Measurements from ENCODE around the gene SUN5. TPM values are rescaled to one million over a fixed set of nuclear protein-coding genes. Genes with fewer than 3 reads are reported as not detected.

SUN5 gene
- total RNA-seq, 1 experiment from 2014 or later, result not detected

GRCh38 chr20:33042983-33043730 is 38.9 kb upstream of the SUN5 start:
- H3K36me3 ChIP-seq (ENCODE audit: low read depth), result no peaks in the 10 kb centered on the region
- intact Hi-C loops (cut with micrococcal nuclease; ENCODE audit: unreplicated experiment), result no loop called here
- H3F3A ChIP-seq (ENCODE audit: insufficient read depth, low read depth), result no peaks in the 10 kb centered on the region
- H3K9me3 ChIP-seq (ENCODE audit: insufficient read depth, low read depth), result peaks cover 9% of the 10 kb centered on the region; the same call in 1 of the 2 replicates
- no peak overlapping the region for H3K4me3 ChIP-seq
- no peaks in the 10 kb centered on the region for H3K9me2 ChIP-seq (ENCODE audit: insufficient read depth)
- CTCF ChIA-PET, result no interaction called here
- no peaks in the 10 kb centered on the region for H3K79me2 ChIP-seq (ENCODE audit: low read depth)
- BruUV-seq (replicated peaks), result no TSS peak
- no peaks in the 10 kb centered on the region for H3K4me1 ChIP-seq (replicated peaks; ENCODE audit: insufficient read depth)
- no peak overlapping the region for H3K4me2 ChIP-seq
- DNase-seq, result no peak
- H4K20me1 ChIP-seq (ENCODE audit: insufficient read depth), result no peaks in the 10 kb centered on the region
- H3K27me3 ChIP-seq (ENCODE audit: insufficient read depth, low read depth), result peaks cover 79% of the 10 kb centered on the region
- no peak overlapping the region for H2AFZ ChIP-seq
- no peak for TF ChIP-seq CTCF (conservative IDR thresholded peaks at IDR 0.05)
- TF ChIP-seq EZH2 (IDR thresholded peaks at IDR 0.05; ENCODE audit: low read depth), result no peak
- H3K27ac ChIP-seq, result no peak overlapping the region
- POLR2A ChIA-PET (ENCODE audit: unreplicated experiment), result no interaction called here

GRCh38 chr20:33042430-33042829 is 38.2 kb upstream of the SUN5 start:
- DNase-seq, result no peak
- H3K4me2 ChIP-seq, result no peak overlapping the region
- no TSS peak for BruUV-seq (replicated peaks)
- no peaks in the 10 kb centered on the region for H4K20me1 ChIP-seq (ENCODE audit: insufficient read depth)
- CTCF ChIA-PET, result no interaction called here
- no peak overlapping the region for H2AFZ ChIP-seq
- H3F3A ChIP-seq (ENCODE audit: insufficient read depth, low read depth), result no peaks in the 10 kb centered on the region
- no peak overlapping the region for H3K27ac ChIP-seq
- H3K27me3 ChIP-seq (ENCODE audit: insufficient read depth, low read depth), result peaks cover 78% of the 10 kb centered on the region
- no peaks in the 10 kb centered on the region for H3K9me2 ChIP-seq (ENCODE audit: insufficient read depth)
- no peaks in the 10 kb centered on the region for H3K79me2 ChIP-seq (ENCODE audit: low read depth)
- POLR2A ChIA-PET (ENCODE audit: unreplicated experiment), result interaction anchor here (0.5 kb wide), 1 partner anchor 27 kb away, joined by 8 read pairs; no protein-coding TSS in a partner anchor
- H3K9me3 ChIP-seq (ENCODE audit: insufficient read depth, low read depth), result peaks cover 9% of the 10 kb centered on the region; the same call in 1 of the 2 replicates
- H3K4me1 ChIP-seq (replicated peaks; ENCODE audit: insufficient read depth), result no peaks in the 10 kb centered on the region
- TF ChIP-seq CTCF (conservative IDR thresholded peaks at IDR 0.05) (no peak), EZH2 (IDR thresholded peaks at IDR 0.05; ENCODE audit: low read depth) (no peak)
- H3K36me3 ChIP-seq (ENCODE audit: low read depth), result no peaks in the 10 kb centered on the region
- intact Hi-C loops (cut with micrococcal nuclease; ENCODE audit: unreplicated experiment), result no loop called here
- no peak overlapping the region for H3K4me3 ChIP-seq

- H3K9me3 ChIP-seq (ENCODE audit: insufficient read depth, low read depth), result no peaks in the 10 kb centered on the region
- H3K27me3 ChIP-seq (ENCODE audit: insufficient read depth, low read depth), result peaks cover 93% of the 10 kb centered on the region
- H3F3A ChIP-seq (ENCODE audit: insufficient read depth, low read depth), result no peaks in the 10 kb centered on the region
- no peak for TF ChIP-seq CTCF (conservative IDR thresholded peaks at IDR 0.05)
- TF ChIP-seq EZH2 (IDR thresholded peaks at IDR 0.05; ENCODE audit: low read depth), result no peak
- CTCF ChIA-PET, result no interaction called here
- no peak overlapping the region for H3K4me2 ChIP-seq
- BruUV-seq (replicated peaks), result no TSS peak
- intact Hi-C loops (cut with micrococcal nuclease; ENCODE audit: unreplicated experiment), result no loop called here
- H3K79me2 ChIP-seq (ENCODE audit: low read depth), result no peaks in the 10 kb centered on the region
- H3K4me3 ChIP-seq, result no peak overlapping the region
- no peak overlapping the region for H2AFZ ChIP-seq
- H3K27ac ChIP-seq, result no peak overlapping the region
- H3K9me2 ChIP-seq (ENCODE audit: insufficient read depth), result no peaks in the 10 kb centered on the region
- H3K4me1 ChIP-seq (replicated peaks; ENCODE audit: insufficient read depth), result no peaks in the 10 kb centered on the region
- DNase-seq, result no peak
- no peaks in the 10 kb centered on the region for H3K36me3 ChIP-seq (ENCODE audit: low read depth)
- no peaks in the 10 kb centered on the region for H4K20me1 ChIP-seq (ENCODE audit: insufficient read depth)
- POLR2A ChIA-PET (ENCODE audit: unreplicated experiment), result no interaction called here
Measured at GRCh38 chr20:33038243-33038642, 34.0 kb upstream of the SUN5 start.

Data from PC-9 (cell line).